Left lung (tissue), 10 donors: ENCODE results near the gene OR5AU1. TPM values are rescaled to one million over a fixed set of nuclear protein-coding genes. Genes with fewer than 3 reads are reported as not detected.

Source experiments
- ATAC-seq: fragments of 200-7000 bp; cut with Tn5 transposase; one replicate; pipeline ENCODE4 v1.9.1; 2020; ENCODE audit warnings: moderate library complexity
- DNase-seq, 4 donors: peaks; one replicate each; pipeline ENCODE4 v3.0.0-alpha.2; 2013 to 2020
- H3K27ac ChIP-seq, 2 donors: fragments of 200-600 bp; sonication (generic) in 1 of 2; one replicate each; pipeline versions ENCODE4 v1.5.0 to v1.8.0; 2020 to 2021
- H3K27me3 ChIP-seq, 2 donors: fragments of 200-600 bp; sonication (generic) in 1 of 2; one replicate each; pipeline versions ENCODE4 v1.5.0 to v1.8.0; 2020 to 2021
- H3K36me3 ChIP-seq, 2 donors: fragments of 200-600 bp; sonication (generic) in 1 of 2; one replicate each; pipeline versions ENCODE4 v1.5.0 to v1.8.0; 2020 to 2021
- H3K4me1 ChIP-seq, 2 donors: fragments of 200-600 bp; one replicate each; pipeline ENCODE4 v1.8.0; 2021
- H3K4me3 ChIP-seq, 2 donors: fragments of 200-600 bp; sonication (generic) in 1 of 2; one replicate each; pipeline versions ENCODE4 v1.5.0 to v1.8.0; 2020 to 2021; ENCODE audit warnings: mild to moderate bottlenecking in 1 of 2
- H3K9me3 ChIP-seq, 2 donors: fragments of 200-600 bp; sonication (generic) in 1 of 2; one replicate each; pipeline versions ENCODE4 v1.5.0 to v1.8.0; 2020 to 2021
- intact Hi-C, 2 donors: fragments of 100-400 bp; cut with DNase I; formaldehyde crosslinking; loops; one replicate each; pipeline versions ENCODE4 v1.11.2 to v1.14.2; 2022
- polyA plus RNA-seq, 6 donors: library from polyadenylated mRNA; unstranded; fragments of 120-200 nt; gene quantifications; one replicate each; pipeline ENCODE4 v1.2.1, GENCODE V29; 2013; ENCODE audit not compliant: insufficient read length in 6 of 6
- total RNA-seq, 2 donors: library from RNA; stranded (reverse); fragmentation: NEBNext Ultra II Directional; extraction: Animal tissue kit (Norgen Biotek cat#: 25700); gene quantifications; one replicate each; pipeline ENCODE4 v1.2.1, GENCODE V29; 2021
- TF ChIP-seq, protein P1 (sequence below), 2 donors: fragments of 200-600 bp; sonication (generic) in 1 of 2; IDR thresholded peaks; one replicate each; pipeline versions ENCODE4 v1.5.0 to v1.8.0; 2021; ENCODE audit warnings: antibody characterized with exemption in 2 of 2
- donor health status: DM: no; HTN: yes; CAD: no.
- donor health status: DM: no; HTN: no; CAD: no.

The OR5AU1 gene
- total and polyA plus RNA-seq, 8 donors = 0.04 to 0.49 (median 0.07) TPM; not detected in 2

DNA sequence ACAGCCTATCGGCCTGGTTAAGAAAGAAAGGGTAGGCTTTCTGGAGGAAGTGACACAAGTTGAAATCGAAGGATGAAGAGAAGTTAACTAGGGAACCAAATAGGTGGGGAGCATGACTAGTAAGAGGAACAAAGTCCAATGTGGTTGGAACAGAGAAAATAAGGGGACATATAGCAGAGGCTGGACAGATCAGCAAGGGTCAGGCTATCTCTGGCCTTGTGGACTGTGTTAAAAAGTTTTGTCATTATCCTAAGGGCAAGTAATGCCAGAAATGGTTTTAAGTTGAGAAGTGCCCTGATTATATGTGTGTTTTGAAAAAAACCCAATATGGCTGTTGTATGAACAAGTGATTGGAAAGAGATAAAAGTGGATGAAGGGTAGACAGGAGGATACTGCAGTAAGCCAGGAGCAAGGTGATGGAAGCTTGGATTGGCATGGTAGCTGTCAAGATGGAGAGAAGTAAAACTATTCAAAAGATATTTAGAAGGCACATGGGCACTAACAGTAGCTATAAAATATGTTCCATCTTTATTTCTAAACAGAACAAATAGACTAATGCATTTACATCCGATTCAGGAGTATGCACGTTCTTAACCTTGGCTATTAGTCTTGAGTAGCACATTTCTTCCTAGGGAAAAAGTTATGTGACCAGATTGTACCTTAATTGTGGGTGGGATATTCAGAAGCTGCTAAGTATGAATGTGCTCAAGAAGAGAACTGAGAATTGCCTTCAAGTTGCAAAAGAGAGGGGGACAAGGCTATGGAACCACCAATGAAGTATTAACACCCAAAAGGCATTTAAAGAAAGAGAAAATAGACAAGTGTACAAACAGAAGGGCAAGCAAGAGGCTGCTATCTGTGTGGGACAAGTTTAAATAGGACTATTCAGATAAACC lies 46.8 kb upstream of the OR5AU1 start:
- Histone ChIP-seq H3K27ac (no peak overlapping the region), H3K4me1 (peaks cover 0 to 23% of the 10 kb centered on the region in 2 donors), H3K27me3 (no peaks in the 10 kb centered on the region), H3K9me3 (no peaks in the 10 kb centered on the region), H3K36me3 (peaks cover 0 to 44% of the 10 kb centered on the region in 2 donors), H3K4me3 (no peak overlapping the region)
- intact Hi-C loops = no loop called here
- ATAC-seq (no peak), DNase-seq (no peak)
- TF ChIP-seq, protein P1, sequence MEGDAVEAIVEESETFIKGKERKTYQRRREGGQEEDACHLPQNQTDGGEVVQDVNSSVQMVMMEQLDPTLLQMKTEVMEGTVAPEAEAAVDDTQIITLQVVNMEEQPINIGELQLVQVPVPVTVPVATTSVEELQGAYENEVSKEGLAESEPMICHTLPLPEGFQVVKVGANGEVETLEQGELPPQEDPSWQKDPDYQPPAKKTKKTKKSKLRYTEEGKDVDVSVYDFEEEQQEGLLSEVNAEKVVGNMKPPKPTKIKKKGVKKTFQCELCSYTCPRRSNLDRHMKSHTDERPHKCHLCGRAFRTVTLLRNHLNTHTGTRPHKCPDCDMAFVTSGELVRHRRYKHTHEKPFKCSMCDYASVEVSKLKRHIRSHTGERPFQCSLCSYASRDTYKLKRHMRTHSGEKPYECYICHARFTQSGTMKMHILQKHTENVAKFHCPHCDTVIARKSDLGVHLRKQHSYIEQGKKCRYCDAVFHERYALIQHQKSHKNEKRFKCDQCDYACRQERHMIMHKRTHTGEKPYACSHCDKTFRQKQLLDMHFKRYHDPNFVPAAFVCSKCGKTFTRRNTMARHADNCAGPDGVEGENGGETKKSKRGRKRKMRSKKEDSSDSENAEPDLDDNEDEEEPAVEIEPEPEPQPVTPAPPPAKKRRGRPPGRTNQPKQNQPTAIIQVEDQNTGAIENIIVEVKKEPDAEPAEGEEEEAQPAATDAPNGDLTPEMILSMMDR (IDR thresholded peaks at IDR 0.05) = no peak

DNA sequence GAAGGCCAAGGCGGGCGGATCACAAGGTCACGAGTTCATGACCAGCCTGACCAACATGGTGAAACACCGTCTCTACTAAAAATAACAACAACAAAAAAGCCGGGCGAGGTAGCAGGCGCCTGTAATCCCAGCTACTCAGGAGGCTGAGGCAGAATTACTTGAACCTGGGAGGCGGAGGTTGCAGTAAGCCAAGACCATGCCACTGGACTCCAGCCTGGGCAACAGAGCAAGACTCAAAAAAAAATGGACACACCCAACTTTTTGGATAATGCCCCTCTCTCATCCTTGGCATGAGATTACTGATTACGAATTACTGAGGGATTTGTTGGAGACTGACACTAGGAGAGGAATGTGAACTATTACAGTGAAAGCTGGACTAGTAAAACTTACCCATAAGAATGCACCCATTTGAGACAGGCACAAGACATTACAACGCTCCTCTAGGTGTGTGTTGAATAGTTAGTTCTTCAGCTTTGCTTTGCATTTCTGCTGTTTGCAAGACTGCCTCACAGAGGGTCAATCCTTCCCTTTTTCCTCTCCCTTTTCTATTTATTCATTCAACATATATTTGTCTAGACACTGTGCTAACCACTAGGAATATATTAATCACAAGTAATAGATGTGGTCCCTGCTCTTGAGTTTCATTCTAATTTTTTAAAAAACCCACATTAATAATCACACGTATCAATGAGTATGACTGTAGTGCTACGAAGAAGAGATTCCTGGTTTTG lies 46.0 kb upstream of the OR5AU1 start:
- Histone ChIP-seq H3K27me3 (no peaks in the 10 kb centered on the region), H3K4me1 (peaks cover 0 to 16% of the 10 kb centered on the region in 2 donors), H3K4me3 (no peak overlapping the region), H3K36me3 (peaks cover 0 to 36% of the 10 kb centered on the region in 2 donors), H3K27ac (no peak overlapping the region), H3K9me3 (peaks cover 0 to 4% of the 10 kb centered on the region in 2 donors)
- intact Hi-C loops = no loop called here
- no peak for DNase-seq
- TF ChIP-seq, protein P1 (IDR thresholded peaks at IDR 0.05) = no peak
- no peak for ATAC-seq

DNA sequence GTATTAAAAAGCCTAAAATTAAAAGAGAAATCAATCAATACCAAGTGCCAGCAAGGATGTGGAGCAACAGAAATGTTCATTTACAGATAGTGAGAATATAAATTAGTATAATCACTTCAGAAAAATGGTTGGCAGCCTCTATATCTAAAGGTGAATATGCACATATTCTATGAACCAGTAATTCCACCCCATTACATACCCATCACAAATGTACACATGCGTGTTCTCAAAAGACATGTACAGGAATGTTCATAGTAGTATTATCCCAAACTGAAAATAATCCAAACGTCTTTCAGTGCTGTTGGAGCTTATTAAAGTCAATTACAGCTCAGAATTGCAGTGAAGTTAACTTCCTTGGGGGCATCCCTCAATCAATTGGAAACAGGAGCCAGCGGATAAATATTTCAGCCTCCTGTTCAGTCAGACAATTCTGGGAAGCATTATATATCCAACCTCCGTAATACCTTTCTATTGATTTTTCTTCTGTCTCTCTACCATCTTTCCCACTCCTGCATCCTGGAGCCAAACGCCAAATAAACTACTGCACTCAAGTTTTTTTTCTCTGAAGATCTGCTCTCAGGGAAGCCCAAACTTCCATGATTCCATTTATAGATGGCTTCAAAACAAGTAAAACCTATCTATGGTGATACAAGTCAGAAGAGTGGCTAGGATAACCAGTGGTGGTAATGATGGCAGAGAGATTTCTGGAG lies 45.0 kb upstream of the OR5AU1 start:
- no peak overlapping the region for H3K4me3 ChIP-seq
- DNase-seq (no peak), ATAC-seq (no peak)
- no peak overlapping the region for H3K27ac ChIP-seq
- peaks cover 0 to 26% of the 10 kb centered on the region in 2 donors for H3K36me3 ChIP-seq
- no peaks in the 10 kb centered on the region for H3K27me3 ChIP-seq
- H3K4me1 ChIP-seq = peaks cover 0 to 12% of the 10 kb centered on the region in 2 donors
- TF ChIP-seq, protein P1 (IDR thresholded peaks at IDR 0.05) = no peak
- peaks cover 0 to 4% of the 10 kb centered on the region in 2 donors for H3K9me3 ChIP-seq
- intact Hi-C loops = no loop called here

DNA sequence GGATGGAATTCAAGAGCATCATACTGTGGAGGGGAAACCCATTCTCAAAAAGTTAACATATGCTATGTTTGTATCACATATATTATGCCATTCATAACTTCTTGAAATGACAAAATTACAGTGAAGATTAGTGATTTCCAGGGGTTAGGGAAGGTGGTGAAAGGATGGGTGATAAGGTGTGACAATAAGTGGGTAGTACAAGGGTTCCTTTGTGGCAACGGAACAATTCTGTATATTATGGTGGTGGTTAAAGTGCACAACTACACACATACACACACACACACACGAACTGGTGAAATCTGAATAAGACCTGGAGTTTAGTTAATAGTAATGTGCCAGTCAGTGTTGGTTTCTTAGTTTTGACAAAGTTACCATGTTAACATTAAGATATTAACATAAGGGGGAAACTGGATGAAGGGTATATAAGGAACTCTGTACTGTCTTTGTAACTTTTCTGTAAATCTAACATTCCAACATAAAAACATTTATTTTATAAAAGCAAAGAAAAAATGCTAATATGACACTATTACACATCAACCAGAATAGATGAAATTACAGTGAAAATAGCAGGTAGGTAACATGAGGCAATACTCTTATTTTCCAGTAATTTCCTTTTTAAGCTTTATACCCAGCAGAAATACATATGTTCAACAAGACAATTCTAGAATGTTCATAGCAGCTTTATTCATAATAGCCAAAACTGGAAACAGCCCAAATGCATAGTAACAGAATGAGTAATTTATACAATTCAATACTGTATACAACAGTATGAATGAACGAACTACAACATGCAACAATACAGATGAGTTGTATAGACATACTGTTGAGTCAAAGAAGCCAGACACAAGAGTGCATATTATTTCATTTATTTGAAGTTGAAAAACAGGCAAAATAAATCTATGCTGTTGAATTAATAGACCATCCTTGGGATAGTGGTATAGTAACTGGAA lies 44.0 kb upstream of the OR5AU1 start:
- H3K4me1 ChIP-seq = peaks cover 0 to 8% of the 10 kb centered on the region in 2 donors
- peaks cover 0 to 16% of the 10 kb centered on the region in 2 donors for H3K36me3 ChIP-seq
- no peak overlapping the region for H3K4me3 ChIP-seq
- H3K27ac ChIP-seq = no peak overlapping the region
- TF ChIP-seq, protein P1 (IDR thresholded peaks at IDR 0.05) = no peak
- ATAC-seq (no peak), DNase-seq (no peak)
- peaks cover 0 to 4% of the 10 kb centered on the region in 2 donors for H3K9me3 ChIP-seq
- H3K27me3 ChIP-seq = no peaks in the 10 kb centered on the region
- intact Hi-C loops = no loop called here
